Activated T-cell treated with anti-CD3 and anti-CD28 coated beads for 24 hours (primary cell): ENCODE measurements around the gene SECISBP2L.
"Not testable (repeated sequence)": the region's sequence is repeated elsewhere in the genome, so short reads cannot be mapped to it uniquely, and the experiment has no call there.

Source experiments
- DNase-seq: peaks from one replicate; pipeline ENCODE4 v3.0.0-alpha.2; 2020; ENCODE audit warnings: low read depth

Gene SECISBP2L, protein sequence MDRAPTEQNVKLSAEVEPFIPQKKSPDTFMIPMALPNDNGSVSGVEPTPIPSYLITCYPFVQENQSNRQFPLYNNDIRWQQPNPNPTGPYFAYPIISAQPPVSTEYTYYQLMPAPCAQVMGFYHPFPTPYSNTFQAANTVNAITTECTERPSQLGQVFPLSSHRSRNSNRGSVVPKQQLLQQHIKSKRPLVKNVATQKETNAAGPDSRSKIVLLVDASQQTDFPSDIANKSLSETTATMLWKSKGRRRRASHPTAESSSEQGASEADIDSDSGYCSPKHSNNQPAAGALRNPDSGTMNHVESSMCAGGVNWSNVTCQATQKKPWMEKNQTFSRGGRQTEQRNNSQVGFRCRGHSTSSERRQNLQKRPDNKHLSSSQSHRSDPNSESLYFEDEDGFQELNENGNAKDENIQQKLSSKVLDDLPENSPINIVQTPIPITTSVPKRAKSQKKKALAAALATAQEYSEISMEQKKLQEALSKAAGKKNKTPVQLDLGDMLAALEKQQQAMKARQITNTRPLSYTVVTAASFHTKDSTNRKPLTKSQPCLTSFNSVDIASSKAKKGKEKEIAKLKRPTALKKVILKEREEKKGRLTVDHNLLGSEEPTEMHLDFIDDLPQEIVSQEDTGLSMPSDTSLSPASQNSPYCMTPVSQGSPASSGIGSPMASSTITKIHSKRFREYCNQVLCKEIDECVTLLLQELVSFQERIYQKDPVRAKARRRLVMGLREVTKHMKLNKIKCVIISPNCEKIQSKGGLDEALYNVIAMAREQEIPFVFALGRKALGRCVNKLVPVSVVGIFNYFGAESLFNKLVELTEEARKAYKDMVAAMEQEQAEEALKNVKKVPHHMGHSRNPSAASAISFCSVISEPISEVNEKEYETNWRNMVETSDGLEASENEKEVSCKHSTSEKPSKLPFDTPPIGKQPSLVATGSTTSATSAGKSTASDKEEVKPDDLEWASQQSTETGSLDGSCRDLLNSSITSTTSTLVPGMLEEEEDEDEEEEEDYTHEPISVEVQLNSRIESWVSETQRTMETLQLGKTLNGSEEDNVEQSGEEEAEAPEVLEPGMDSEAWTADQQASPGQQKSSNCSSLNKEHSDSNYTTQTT

DNA sequence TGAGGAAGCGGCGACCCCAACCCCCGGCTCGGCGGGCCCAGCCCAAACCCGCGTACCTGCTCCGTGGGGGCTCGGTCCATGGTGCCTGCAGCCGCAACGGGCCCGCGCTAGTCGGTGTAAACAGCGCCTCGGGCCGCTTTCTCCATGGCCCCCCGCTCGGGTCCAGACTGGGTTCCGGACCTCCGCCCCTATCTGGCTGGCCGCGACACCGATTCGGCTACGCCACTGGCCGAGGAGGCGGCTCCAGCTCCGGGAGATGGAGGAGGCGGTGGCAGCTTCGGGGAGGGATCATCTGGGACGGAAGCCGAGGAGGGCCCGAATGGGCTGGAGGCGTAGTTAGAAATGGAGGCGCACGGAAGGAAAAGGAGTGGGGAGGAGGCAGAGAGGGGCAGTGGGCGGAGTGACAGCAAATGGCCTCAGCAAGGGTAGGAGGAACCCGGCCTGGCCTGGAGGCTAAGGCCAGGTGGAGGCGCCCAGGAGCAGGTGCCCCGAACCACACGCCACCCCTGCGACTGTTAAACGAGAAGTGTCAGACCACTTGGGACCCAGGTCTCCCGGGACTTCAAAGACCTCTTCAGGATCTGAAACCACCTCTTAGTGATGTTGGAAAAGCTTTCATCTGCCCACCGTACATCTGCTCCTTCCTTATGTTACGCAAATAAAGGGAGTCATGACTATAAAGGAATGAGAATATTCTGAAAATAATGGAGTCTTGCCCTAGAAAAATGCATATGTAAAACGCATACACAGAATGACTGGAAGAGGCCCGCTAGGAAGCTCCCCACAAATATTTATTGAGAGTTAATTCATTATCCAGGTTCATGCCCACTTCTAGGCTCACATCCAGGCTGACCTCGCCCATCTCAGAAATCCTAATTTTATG, at the start of gene SECISBP2L:
SECISBP2L (minus strand) TSS at position 227 of the 883 bp plus-strand sequence; CDS start at position 80, 147 bp downstream.
- peak; percentile 88 for DNase-seq

DNA sequence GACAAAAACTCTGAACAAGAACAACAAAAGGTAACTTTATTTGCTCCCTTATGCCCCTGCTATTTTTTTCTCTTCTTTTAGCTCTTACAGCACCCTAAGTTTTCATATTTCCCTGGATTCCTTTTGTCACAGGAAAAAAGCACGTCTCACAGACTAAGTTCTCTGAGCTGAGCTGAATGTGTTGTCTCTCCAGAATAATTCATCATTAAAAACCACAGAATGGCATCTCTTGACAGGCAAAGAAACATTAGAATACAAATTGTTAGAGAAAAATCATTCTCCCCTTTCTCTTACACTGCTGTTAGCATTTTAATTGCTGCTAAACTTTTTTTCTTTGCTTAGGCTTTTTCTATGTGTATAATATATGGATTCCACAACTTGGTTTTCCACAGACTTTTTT, 48.7 kb upstream of the SECISBP2L start:
- no peak for DNase-seq

DNA sequence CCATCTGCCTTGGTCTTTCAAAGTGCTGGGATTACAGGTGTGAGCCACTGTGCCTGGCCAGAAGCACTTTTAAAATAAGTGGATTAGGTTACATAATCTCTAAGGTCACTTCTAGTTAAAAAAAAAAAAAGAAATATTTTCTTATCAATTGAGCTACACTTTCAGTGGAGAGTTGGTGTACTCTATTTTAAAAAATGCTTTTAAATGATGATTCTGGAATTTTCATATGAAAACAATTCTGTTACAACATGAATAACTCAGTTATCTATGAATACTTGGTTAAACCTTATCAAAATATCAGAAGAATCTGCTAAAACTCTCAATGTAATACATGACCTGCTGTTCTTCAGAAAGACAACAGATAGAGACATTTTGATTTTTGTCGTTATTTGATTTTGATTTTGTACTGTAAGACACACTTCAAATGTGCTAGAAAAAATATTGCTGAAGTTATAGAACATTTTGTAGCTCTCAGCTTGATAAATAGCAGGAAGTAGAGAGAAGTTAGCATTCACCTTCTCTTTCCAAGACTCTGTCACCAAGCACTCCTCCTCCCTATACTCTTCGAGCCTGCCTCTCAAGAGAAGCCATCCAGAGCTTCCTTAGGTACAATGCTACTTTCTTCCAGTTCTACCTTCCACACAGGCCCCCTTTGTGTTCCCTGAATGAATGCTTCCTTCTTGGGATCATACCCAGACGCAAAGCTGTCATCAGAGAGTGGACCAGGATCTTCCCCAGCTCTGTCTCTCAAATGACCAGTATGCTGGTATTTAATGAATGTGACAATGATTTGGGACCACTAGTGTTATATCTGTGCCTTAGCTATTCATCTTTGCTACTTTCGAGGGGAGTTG, 47.2 kb upstream of the SECISBP2L start:
- no peak for DNase-seq

DNA sequence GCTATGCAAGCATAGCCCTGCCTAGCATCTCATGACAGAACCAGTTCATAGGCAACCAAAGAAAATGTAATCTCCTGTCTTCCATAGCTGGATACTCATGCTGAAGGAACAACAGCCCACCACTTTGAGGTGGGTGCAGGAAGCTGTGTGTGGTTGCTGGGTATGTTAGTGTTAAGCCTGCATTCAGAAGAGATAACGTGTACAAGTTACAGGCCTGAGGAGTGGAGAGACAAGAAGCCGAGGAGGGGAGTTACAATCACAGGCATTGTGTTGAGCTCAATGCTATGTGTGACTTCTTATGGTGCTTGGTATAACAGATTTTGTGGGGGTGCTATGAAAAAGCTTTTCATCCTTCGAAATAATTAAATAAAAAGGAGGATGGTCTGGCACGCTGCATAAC, 42.8 kb upstream of the SECISBP2L start:
- DNase-seq: no peak

DNA sequence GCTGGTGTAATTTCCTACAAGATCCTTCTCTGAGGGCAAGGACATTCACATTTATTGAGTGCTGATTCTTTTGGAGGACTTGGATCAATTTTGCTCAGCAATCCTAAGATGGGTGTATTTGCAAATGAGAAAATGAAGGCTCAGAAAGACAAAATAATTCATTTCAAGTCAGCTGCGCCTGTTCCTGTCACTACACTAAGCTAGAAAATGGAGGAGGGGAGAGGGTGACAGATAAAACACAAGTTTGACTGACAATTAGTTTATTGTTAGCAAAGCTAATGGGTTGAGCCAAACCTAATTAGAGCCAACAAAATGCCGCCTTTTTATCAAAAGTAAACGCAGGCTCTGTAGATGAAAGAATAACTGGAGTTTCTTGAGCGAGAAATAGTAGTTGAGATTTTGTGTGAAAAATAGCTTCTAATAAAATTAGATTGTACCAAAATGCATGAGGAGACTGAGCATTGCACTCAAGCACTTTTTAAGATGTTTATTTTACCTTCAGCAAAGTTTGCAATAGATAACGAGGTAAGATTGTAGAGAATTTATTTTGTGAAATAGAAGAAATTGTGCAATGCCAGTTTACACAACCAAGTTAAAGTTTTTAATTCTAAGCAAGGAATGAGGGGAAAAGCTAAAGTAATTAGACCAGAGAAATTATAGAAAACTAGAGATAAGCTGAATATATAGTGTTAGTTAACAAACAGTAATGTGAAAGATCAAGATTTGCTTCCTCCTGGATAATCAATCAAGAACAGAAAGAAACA, 39.6 kb upstream of the SECISBP2L start:
- DNase-seq: no peak

DNA sequence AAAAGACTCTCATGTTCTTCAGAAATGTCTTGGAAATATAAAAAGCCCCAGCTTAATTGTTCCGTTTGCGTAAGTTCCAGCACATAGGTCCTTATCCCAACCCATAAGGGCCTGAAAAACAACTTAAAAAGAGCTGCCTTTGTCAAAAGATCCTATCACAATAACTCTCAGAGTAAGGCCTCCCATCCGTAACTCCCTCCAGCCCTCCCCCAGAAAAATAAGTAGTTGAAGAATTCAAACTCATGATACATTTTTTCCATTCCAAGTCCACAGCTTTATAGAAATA, 38.0 kb upstream of the SECISBP2L start:
- no peak for DNase-seq

DNA sequence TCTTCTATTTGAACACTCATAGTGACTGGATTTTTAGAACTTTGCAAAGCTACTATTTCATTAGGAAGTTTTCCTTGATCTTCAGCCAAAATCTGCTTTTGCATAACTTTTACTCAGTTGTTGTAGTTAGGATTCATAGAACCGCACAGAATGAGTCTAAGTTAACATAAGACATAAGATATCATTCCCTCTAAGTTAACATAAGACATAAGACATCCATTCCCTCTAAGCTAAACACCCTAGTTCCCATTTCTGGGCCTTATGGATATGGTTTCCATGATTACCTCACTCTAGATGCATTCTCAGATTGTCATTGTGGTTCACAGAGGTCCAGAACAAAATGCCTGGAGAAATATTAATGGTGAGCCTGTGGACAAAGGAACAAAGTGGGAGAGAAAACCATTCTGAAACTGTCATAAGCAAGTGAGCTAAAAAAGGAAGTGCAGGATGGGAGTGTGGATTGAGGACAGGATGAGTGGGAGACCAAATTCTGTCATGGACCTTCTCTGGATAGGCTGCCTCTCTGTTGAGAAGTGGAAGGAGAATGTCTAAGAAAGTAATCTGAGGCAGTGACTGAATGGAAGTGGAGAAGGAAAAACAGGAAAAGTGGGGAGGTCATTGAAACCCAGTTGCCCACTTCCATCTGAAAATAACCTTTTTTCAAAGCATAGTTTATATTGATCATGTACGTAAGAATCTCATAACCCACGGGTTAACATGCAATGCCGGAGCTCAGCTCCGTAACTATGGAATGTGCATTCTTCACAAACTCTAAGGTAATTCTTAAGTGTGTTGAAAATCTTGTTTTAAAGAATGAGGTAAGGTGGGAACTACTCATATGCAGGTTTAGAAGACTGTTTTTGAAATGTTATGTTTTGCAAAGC, 37.4 kb upstream of the SECISBP2L start:
- no peak for DNase-seq

DNA sequence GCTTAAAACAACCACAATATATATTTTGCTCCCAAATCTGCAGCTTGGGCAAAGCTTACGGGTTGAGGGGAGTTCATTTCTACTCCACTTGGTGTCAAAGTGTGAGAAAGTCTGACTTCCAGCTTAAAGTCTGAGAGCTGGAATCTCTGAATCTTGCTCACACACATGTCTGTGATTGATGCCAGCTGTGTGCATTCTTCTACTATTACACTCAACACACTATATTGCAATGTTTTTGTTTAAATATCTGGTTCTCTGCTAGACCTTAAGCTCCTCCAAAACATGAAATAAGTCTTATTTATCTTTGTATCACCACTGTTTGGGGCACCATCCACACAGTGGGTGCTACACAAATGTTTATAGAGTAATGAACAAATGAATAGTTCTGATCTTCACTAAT, 36.7 kb upstream of the SECISBP2L start:
- DNase-seq: no peak

DNA sequence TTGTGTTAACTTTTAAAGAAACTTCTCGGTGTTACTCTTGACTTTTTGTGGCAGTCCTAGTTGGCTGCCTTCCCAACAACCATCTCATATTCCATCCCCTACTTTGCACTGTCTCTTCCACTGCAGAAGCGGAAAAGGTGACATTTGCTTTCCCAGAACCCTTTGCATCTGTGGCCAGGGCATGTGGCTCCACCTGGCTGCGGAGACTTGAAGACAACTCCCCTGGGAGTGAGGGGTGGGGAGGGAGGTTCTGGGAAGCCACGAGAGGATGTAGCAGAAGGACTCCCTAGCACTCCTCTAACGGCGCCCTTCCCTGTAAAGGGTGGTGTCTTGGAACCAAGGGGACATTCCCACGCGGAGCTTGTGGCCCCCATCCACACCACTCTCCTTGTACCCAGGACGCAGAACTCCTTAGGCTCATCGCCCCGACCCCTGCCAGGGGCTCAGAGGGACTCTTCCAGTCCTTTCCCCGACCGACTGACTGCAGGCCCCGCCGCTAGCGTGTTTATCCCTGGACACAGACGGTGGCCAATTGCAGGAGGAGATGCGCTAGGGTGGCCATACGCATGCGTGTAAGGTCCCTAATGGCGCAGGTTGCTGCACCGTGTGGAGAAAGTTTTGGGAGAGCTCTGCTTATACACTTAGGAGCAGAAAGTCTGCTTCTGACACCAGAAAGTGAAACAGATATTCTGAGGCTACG, 33.2 kb upstream of the SECISBP2L start:
- DNase-seq: no peak

DNA sequence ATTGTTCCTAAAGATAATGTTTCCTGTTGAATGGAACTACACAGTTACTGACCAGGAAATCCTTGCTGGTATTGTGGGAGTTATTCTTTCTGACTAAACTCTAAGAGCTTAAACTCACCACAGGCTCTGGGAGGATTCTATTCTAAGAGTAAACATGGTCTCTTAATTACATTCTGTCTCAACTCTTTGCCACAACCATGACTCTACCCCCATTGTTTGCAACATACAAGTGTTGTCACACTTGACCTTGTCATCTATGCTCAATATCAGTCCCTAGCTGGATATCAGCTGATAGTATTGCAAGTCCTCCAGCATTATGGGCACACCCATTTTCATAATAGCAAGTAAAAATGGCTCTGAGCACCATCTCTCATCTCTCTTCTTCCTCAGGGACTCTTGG, 29.6 kb upstream of the SECISBP2L start:
- DNase-seq: no peak

DNA sequence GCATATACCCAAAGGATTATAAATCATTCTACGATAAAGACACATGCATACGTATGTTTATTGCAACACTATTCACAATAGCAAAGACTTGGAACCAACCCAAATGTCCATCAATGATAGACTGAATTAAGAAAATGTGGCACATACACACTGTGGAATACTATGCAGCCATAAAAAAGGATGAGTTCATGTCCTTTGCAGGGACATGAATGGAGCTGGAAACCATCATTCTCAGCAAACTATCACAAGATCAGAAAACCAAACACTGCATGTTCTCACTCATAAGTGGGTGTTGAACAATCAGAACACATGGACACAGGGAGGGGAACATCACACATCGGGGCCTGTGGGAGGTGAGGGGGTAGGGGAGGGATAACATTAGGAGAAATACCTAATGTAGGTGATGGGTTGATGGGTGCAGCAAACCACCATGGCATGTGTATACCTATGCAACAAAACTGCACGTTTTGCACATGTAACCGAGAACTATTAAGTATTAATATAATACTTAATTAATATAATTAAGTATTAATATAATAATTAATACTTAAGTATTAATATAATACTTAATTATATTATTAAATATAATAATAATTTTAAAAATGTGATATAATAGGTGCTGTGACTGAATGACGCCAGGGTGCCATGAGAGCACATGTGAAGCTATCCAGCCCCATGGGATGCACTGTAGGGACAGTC, 28.5 kb upstream of the SECISBP2L start:
- not testable (repeated sequence) for DNase-seq

DNA sequence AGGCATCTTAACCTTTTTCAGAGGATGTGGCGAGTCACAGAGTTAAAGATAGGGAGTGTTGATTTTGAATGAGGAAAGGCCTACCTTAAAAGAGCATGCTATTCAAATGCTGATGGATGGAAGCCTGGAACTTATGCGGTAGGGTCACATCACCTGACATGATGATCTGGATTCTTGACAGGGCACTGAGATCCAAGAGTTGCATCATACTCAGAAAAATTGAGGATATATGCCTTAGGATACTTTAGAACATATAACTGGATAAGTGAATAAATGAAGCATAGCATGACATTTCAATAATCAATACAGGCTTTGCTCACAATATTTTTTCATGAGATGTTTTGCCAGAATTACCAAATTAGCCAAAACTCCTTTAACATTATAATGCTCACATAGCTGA, 20.1 kb upstream of the SECISBP2L start:
- no peak for DNase-seq

DNA sequence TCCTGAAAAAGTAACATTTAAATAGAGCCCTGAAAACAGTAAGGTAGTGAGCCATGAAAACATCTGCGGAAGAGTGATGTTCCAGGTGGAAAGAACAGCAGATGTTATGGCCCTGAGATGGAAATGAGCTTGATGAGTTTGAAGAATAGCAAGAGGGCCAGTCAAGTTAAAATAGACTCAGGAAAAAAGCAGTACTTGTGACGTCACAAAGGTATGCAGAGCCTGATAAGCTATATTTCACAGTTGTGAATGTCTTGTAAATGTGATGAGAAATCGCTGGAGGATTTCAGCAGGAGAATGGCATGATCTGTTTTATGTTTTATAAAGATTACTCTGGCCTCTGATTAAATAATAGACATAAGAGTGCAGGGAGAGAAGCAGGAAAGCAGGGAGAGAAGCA, 18.6 kb upstream of the SECISBP2L start:
- DNase-seq: no peak

DNA sequence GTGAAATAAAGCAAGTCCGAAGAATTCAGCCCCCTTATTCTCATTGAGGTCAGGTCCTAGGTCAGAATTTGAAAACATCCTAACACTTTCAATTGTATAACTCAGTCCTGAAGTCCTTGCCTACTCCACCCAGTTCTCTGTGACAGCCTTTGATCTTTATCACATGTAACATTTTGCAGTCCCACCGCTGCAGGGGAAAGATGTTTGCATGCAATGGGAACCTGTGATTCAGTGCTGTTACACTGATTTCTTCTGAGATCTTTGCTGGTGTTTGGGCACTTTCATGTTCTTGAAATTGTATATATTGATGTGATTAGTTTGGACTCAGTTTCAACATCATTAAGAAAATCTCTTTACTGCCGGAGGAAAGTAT, 18.0 kb upstream of the SECISBP2L start:
- no peak for DNase-seq

DNA sequence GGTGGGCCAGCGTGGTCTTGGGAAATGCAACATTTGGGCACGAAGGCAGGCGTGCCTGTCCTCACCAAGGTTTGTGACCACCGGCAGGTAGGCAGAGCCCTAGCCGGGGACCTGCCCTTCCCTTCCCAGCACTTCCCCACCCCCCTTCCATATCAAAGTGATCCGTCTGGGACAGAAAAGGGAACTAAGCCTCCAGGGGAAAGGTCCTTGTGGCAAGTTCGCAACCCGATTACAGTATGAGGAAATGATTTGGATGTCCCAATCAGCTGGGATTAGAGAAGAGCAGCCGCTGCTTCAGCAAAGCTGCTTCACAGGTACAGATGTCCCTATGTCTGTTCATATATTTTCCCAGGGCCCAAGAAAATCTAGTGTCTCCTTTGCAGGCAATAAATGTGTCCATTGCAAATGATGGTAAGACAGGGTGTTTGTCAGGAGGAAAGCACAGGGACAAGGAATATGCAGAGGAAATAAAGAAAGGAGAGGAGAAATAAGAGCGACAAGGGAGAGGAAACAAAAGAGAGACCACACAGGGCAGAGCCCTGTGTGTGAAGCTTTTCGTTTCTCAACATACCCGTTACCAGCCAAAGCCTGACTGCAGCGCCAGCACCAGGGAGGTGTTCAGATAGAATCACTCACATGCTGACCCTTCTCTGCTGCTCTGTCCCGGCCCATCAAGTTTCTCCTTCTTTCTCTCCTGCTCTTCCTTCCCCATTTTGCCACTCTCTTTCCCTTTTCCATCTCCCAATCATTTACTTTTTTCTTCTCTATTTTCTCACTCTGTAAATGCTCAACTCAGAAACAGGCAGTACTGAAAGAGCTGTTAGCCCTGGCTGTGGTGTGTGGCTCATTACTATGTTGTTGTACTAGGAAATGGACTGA, 17.4 kb upstream of the SECISBP2L start:
- DNase-seq: no peak

DNA sequence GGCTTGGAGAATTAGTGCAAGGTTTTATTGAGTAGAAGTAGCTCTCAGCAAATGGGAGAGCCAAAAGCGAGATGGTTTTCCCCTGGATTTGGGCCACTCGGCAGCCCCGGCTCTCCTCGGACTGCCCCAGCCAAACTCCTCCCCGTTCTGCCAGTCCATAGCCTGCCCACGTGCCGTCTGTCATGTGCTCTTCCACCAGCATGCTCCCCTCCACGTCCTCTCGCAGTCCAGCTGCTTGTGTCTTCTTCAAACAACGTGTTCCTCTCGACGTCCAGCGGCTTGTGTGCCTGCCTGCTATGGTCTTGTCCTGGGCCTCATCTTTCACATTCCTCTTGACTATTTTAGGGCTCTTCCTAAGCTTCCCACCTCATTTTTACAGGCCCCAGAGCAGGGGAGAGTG, 16.7 kb upstream of the SECISBP2L start:
- no peak for DNase-seq
